Gastrocnemius medialis (tissue), 4 donors: ENCODE data around the gene PIK3C2B.

Source experiments
- CTCF ChIP-seq, 5 experiments: fragments of 450-650 bp in 3 of 5; fragments of 200-600 bp in 2 of 5; sonication (generic) in 2 of 5; IDR thresholded peaks in 4 of 5; conservative IDR thresholded peaks in 1 of 5; 1 replicate in 4 of 5; 2 replicates in 1 of 5; pipeline ENCODE4 v1.5.1; 2016 to 2019; ENCODE audit warnings: antibody characterized with exemption in 5 of 5, mild to moderate bottlenecking in 3 of 5, moderate library complexity in 3 of 5
- POLR2A ChIP-seq, 2 donors: fragments of 450-650 bp; IDR thresholded peaks; one replicate each; pipeline ENCODE4 v1.6.1; 2017; ENCODE audit warnings: antibody characterized with exemption in 2 of 2, mild to moderate bottlenecking in 2 of 2, moderate library complexity in 2 of 2

- TF ChIP-seq CTCF (IDR thresholded peaks at IDR 0.05 in 4 of 5, conservative IDR thresholded peaks at IDR 0.05 in 1 of 5), result no peak
- TF ChIP-seq POLR2A (IDR thresholded peaks at IDR 0.05), result no peak
Observed at GRCh38 chr1:204478921-204479320, 15.7 kb downstream of the PIK3C2B start.
